Measurements from ENCODE around the gene CCDC59. TPM values are rescaled to one million over a fixed set of nuclear protein-coding genes. Genes with fewer than 3 reads are reported as not detected.
"Not testable (repeated sequence)": the region's sequence is repeated elsewhere in the genome, so short reads cannot be mapped to it uniquely, and the experiment has no call there.

Gene CCDC59
- total RNA-seq, 1 donor from 2014 or later: 22.4 TPM

- peaks cover 0 to 2% (median 0%) of the 10 kb centered on the region in 3 donors for H3K36me3 ChIP-seq (ENCODE audit: control insufficient read depth in 3 of 3, insufficient read depth in 3 of 3, low read length in 3 of 3)
- no peak overlapping the region for H3K27ac ChIP-seq (ENCODE audit: low read depth, low read length)
- H3K4me3 ChIP-seq (ENCODE audit: low read length in 3 of 3): peak overlapping the region; percentile 0 to 19 (median 4)
- no peaks in the 10 kb centered on the region for H3K9me3 ChIP-seq (ENCODE audit: control insufficient read depth in 3 of 3, low read length in 3 of 3)
- H3K4me1 ChIP-seq (ENCODE audit: control insufficient read depth in 3 of 3, insufficient read depth in 3 of 3, low read length in 3 of 3): peaks cover 12 to 36% (median 32%) of the 10 kb centered on the region in 3 donors
- no peaks in the 10 kb centered on the region for H3K27me3 ChIP-seq (ENCODE audit: control insufficient read depth in 3 of 3, insufficient read depth in 3 of 3, low read length in 3 of 3)
- no peak overlapping the region for H3K9ac ChIP-seq (ENCODE audit: low read depth in 1 of 3, low read length in 3 of 3)
These were observed 5.8 kb upstream of the CCDC59 start for GRCh38 chr12:82363990-82364389.

GRCh38 chr12:82361461-82361915, 3.3 kb upstream of the CCDC59 start:
- Histone ChIP-seq H3K4me3 (ENCODE audit: low read length in 3 of 3) (no peak overlapping the region), H3K4me1 (ENCODE audit: control insufficient read depth in 3 of 3, insufficient read depth in 3 of 3, low read length in 3 of 3) (peaks cover 19 to 44% (median 43%) of the 10 kb centered on the region in 3 donors), H3K9me3 (ENCODE audit: control insufficient read depth in 3 of 3, low read length in 3 of 3) (no peaks in the 10 kb centered on the region), H3K27ac (ENCODE audit: low read depth, low read length) (no peak overlapping the region), H3K9ac (ENCODE audit: low read depth in 1 of 3, low read length in 3 of 3) (no peak overlapping the region), H3K27me3 (ENCODE audit: control insufficient read depth in 3 of 3, insufficient read depth in 3 of 3, low read length in 3 of 3) (no peaks in the 10 kb centered on the region), H3K36me3 (ENCODE audit: control insufficient read depth in 3 of 3, insufficient read depth in 3 of 3, low read length in 3 of 3) (peaks cover 0 to 2% (median 2%) of the 10 kb centered on the region in 3 donors)

- peaks cover 23 to 49% (median 47%) of the 10 kb centered on the region in 3 donors for H3K4me1 ChIP-seq (ENCODE audit: control insufficient read depth in 3 of 3, insufficient read depth in 3 of 3, low read length in 3 of 3)
These were observed 2.6 kb upstream of the CCDC59 start for GRCh38 chr12:82360834-82361233.

GRCh38 chr12:82359115-82359478, 910 bp upstream of the CCDC59 start:
- Histone ChIP-seq H3K4me3 (ENCODE audit: low read length in 3 of 3) (peak overlapping the region; percentile 79 to 100 (median 98)), H3K36me3 (ENCODE audit: control insufficient read depth in 3 of 3, insufficient read depth in 3 of 3, low read length in 3 of 3) (peaks cover 4 to 12% (median 8%) of the 10 kb centered on the region in 3 donors), H3K9ac (ENCODE audit: low read depth in 1 of 3, low read length in 3 of 3) (peak overlapping the region; percentile 79 to 96 (median 91)), H3K9me3 (ENCODE audit: control insufficient read depth in 3 of 3, low read length in 3 of 3) (no peaks in the 10 kb centered on the region), H3K27ac (ENCODE audit: low read depth, low read length) (peak overlapping the region; percentile 91), H3K27me3 (ENCODE audit: control insufficient read depth in 3 of 3, insufficient read depth in 3 of 3, low read length in 3 of 3) (no peaks in the 10 kb centered on the region), H3K4me1 (ENCODE audit: control insufficient read depth in 3 of 3, insufficient read depth in 3 of 3, low read length in 3 of 3) (peaks cover 22 to 47% (median 45%) of the 10 kb centered on the region in 3 donors)

More at GRCh38 chr12:82360834-82361233, 2.6 kb upstream of the CCDC59 start:
- H3K36me3 ChIP-seq (ENCODE audit: control insufficient read depth in 3 of 3, insufficient read depth in 3 of 3, low read length in 3 of 3); H3K9ac ChIP-seq (ENCODE audit: low read depth in 1 of 3, low read length in 3 of 3); H3K9me3 ChIP-seq (ENCODE audit: control insufficient read depth in 3 of 3, low read length in 3 of 3); H3K4me3 ChIP-seq (ENCODE audit: low read length in 3 of 3); H3K27ac ChIP-seq (ENCODE audit: low read depth, low read length); H3K27me3 ChIP-seq (ENCODE audit: control insufficient read depth in 3 of 3, insufficient read depth in 3 of 3, low read length in 3 of 3): not testable (repeated sequence)

- Histone ChIP-seq H3K4me1 (ENCODE audit: control insufficient read depth in 3 of 3, insufficient read depth in 3 of 3, low read length in 3 of 3) (peaks cover 16 to 36% (median 34%) of the 10 kb centered on the region in 3 donors), H3K27ac (ENCODE audit: low read depth, low read length) (peak overlapping the region; percentile 91), H3K4me3 (ENCODE audit: low read length in 3 of 3) (peak overlapping the region; percentile 97 to 100 (median 98))
These were observed 365 bp downstream of the CCDC59 start for GRCh38 chr12:82357845-82358199.

GRCh38 chr12:82357340-82357739, 847 bp downstream of the CCDC59 start:
- Histone ChIP-seq H3K9me3 (ENCODE audit: control insufficient read depth in 3 of 3, low read length in 3 of 3) (no peaks in the 10 kb centered on the region), H3K4me1 (ENCODE audit: control insufficient read depth in 3 of 3, insufficient read depth in 3 of 3, low read length in 3 of 3) (peaks cover 15 to 32% (median 31%) of the 10 kb centered on the region in 3 donors), H3K4me3 (ENCODE audit: low read length in 3 of 3) (peak overlapping the region; percentile 97 to 100 (median 98)), H3K36me3 (ENCODE audit: control insufficient read depth in 3 of 3, insufficient read depth in 3 of 3, low read length in 3 of 3) (peaks cover 4 to 21% (median 10%) of the 10 kb centered on the region in 3 donors), H3K27me3 (ENCODE audit: control insufficient read depth in 3 of 3, insufficient read depth in 3 of 3, low read length in 3 of 3) (no peaks in the 10 kb centered on the region), H3K27ac (ENCODE audit: low read depth, low read length) (peak overlapping the region; percentile 91), H3K9ac (ENCODE audit: low read depth in 1 of 3, low read length in 3 of 3) (peak overlapping the region; percentile 91 to 99 (median 96))

More at GRCh38 chr12:82357845-82358199, 365 bp downstream of the CCDC59 start:
- Histone ChIP-seq H3K27me3 (ENCODE audit: control insufficient read depth in 3 of 3, insufficient read depth in 3 of 3, low read length in 3 of 3) (no peaks in the 10 kb centered on the region), H3K9me3 (ENCODE audit: control insufficient read depth in 3 of 3, low read length in 3 of 3) (no peaks in the 10 kb centered on the region), H3K9ac (ENCODE audit: low read depth in 1 of 3, low read length in 3 of 3) (peak overlapping the region; percentile 91 to 99 (median 96)), H3K36me3 (ENCODE audit: control insufficient read depth in 3 of 3, insufficient read depth in 3 of 3, low read length in 3 of 3) (peaks cover 4 to 19% (median 10%) of the 10 kb centered on the region in 3 donors)

GRCh38 chr12:82351390-82351789, 6.8 kb downstream of the CCDC59 start:
- Histone ChIP-seq H3K4me1 (ENCODE audit: control insufficient read depth in 3 of 3, insufficient read depth in 3 of 3, low read length in 3 of 3) (peaks cover 3 to 4% (median 3%) of the 10 kb centered on the region in 3 donors), H3K36me3 (ENCODE audit: control insufficient read depth in 3 of 3, insufficient read depth in 3 of 3, low read length in 3 of 3) (peaks cover 11 to 34% (median 27%) of the 10 kb centered on the region in 3 donors), H3K4me3 (ENCODE audit: low read length in 3 of 3) (no peak overlapping the region), H3K27ac (ENCODE audit: low read depth, low read length) (no peak overlapping the region), H3K27me3 (ENCODE audit: control insufficient read depth in 3 of 3, insufficient read depth in 3 of 3, low read length in 3 of 3) (no peaks in the 10 kb centered on the region), H3K9ac (ENCODE audit: low read depth in 1 of 3, low read length in 3 of 3) (no peak overlapping the region), H3K9me3 (ENCODE audit: control insufficient read depth in 3 of 3, low read length in 3 of 3) (no peaks in the 10 kb centered on the region)

- Histone ChIP-seq H3K27ac (ENCODE audit: low read depth, low read length) (no peak overlapping the region), H3K36me3 (ENCODE audit: control insufficient read depth in 3 of 3, insufficient read depth in 3 of 3, low read length in 3 of 3) (peaks cover 7 to 30% (median 23%) of the 10 kb centered on the region in 3 donors), H3K9ac (ENCODE audit: low read depth in 1 of 3, low read length in 3 of 3) (no peak overlapping the region), H3K4me1 (ENCODE audit: control insufficient read depth in 3 of 3, insufficient read depth in 3 of 3, low read length in 3 of 3) (no peaks in the 10 kb centered on the region), H3K4me3 (ENCODE audit: low read length in 3 of 3) (no peak overlapping the region), H3K27me3 (ENCODE audit: control insufficient read depth in 3 of 3, insufficient read depth in 3 of 3, low read length in 3 of 3) (no peaks in the 10 kb centered on the region), H3K9me3 (ENCODE audit: control insufficient read depth in 3 of 3, low read length in 3 of 3) (no peaks in the 10 kb centered on the region)
These were observed 8.0 kb downstream of the CCDC59 start for GRCh38 chr12:82350161-82350560.

GRCh38 chr12:82329508-82329907, 28.7 kb downstream of the CCDC59 start:
- Histone ChIP-seq H3K4me1 (ENCODE audit: control insufficient read depth in 3 of 3, insufficient read depth in 3 of 3, low read length in 3 of 3) (no peaks in the 10 kb centered on the region), H3K36me3 (ENCODE audit: control insufficient read depth in 3 of 3, insufficient read depth in 3 of 3, low read length in 3 of 3) (no peaks in the 10 kb centered on the region), H3K9me3 (ENCODE audit: control insufficient read depth in 3 of 3, low read length in 3 of 3) (no peaks in the 10 kb centered on the region), H3K27ac (ENCODE audit: low read depth, low read length) (no peak overlapping the region), H3K27me3 (ENCODE audit: control insufficient read depth in 3 of 3, insufficient read depth in 3 of 3, low read length in 3 of 3) (no peaks in the 10 kb centered on the region), H3K9ac (ENCODE audit: low read depth in 1 of 3, low read length in 3 of 3) (no peak overlapping the region), H3K4me3 (ENCODE audit: low read length in 3 of 3) (no peak overlapping the region)

GRCh38 chr12:82327861-82328260, 30.3 kb downstream of the CCDC59 start:
- H3K27me3 ChIP-seq (ENCODE audit: control insufficient read depth in 3 of 3, insufficient read depth in 3 of 3, low read length in 3 of 3): no peaks in the 10 kb centered on the region
- H3K36me3 ChIP-seq (ENCODE audit: control insufficient read depth in 3 of 3, insufficient read depth in 3 of 3, low read length in 3 of 3): no peaks in the 10 kb centered on the region
- H3K9me3 ChIP-seq (ENCODE audit: control insufficient read depth in 3 of 3, low read length in 3 of 3): no peaks in the 10 kb centered on the region
- H3K4me1 ChIP-seq (ENCODE audit: control insufficient read depth in 3 of 3, insufficient read depth in 3 of 3, low read length in 3 of 3): no peaks in the 10 kb centered on the region
- no peak overlapping the region for H3K27ac ChIP-seq (ENCODE audit: low read depth, low read length)
- H3K9ac ChIP-seq (ENCODE audit: low read depth in 1 of 3, low read length in 3 of 3): no peak overlapping the region
- H3K4me3 ChIP-seq (ENCODE audit: low read length in 3 of 3): no peak overlapping the region

Measured in skeletal muscle tissue (tissue), 4 donors.